Esophagus squamous epithelium (tissue), 4 donors: ENCODE results near the gene ITIH1.

Experiments used
- POLR2A ChIP-seq, 4 donors: fragments of 450-650 bp; IDR thresholded peaks; one replicate each; pipeline ENCODE4 v1.6.1; 2017; ENCODE audit warnings: antibody characterized with exemption in 4 of 4, mild to moderate bottlenecking in 4 of 4, moderate library complexity in 3 of 4
- TF ChIP-seq, protein P1 (sequence below), 6 experiments: fragments of 450-650 bp in 4 of 6; fragments of 200-600 bp in 2 of 6; sonication (generic) in 2 of 6; IDR thresholded peaks; one replicate each; pipeline ENCODE4 v1.5.1; 2016 to 2019; ENCODE audit warnings: antibody characterized with exemption in 6 of 6, mild to moderate bottlenecking in 4 of 6, moderate library complexity in 4 of 6

DNA sequence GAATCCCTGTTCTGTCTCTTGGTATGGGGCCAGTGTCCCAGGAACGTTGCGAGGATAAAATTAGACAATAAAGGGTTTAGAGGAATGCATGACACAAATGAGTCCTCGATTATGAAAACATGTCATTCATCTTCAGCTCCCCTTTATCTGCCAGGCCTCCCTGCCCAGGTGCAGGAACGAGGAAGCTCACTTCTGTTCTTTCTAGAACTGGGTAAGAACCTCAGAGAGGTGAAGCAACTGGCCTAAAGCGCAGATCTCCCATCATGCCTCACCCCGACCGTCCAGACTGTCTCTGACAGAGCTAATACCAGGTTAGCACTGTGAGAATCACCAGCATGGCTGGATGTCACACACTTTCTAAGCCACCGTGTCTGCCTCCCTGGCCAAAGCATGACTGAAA, 1.5 kb upstream of the ITIH1 start:
- no peak for TF ChIP-seq POLR2A (IDR thresholded peaks at IDR 0.05)
- TF ChIP-seq, protein P1, sequence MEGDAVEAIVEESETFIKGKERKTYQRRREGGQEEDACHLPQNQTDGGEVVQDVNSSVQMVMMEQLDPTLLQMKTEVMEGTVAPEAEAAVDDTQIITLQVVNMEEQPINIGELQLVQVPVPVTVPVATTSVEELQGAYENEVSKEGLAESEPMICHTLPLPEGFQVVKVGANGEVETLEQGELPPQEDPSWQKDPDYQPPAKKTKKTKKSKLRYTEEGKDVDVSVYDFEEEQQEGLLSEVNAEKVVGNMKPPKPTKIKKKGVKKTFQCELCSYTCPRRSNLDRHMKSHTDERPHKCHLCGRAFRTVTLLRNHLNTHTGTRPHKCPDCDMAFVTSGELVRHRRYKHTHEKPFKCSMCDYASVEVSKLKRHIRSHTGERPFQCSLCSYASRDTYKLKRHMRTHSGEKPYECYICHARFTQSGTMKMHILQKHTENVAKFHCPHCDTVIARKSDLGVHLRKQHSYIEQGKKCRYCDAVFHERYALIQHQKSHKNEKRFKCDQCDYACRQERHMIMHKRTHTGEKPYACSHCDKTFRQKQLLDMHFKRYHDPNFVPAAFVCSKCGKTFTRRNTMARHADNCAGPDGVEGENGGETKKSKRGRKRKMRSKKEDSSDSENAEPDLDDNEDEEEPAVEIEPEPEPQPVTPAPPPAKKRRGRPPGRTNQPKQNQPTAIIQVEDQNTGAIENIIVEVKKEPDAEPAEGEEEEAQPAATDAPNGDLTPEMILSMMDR (IDR thresholded peaks at IDR 0.05) = no peak
